Stimulated activated CD4-positive, alpha-beta T cell treated with anti-CD3 and anti-CD28 coated beads, TNF-alpha, amount 100 ng/mL, for 24 hours (primary cell): ENCODE measurements around the gene KRTAP10-9.
A peak's percentile ranks its signal among the peaks of the same experiment; 100 is the strongest.
"Not testable (repeated sequence)": the region's sequence is repeated elsewhere in the genome, so short reads cannot be mapped to it uniquely, and the experiment has no call there.

Experiments
- DNase-seq, 3 experiments: peaks; one replicate each; pipeline ENCODE4 v3.0.0-alpha.2; 2020; ENCODE audit warnings: low read depth in 3 of 3

Gene KRTAP10-9

DNA sequence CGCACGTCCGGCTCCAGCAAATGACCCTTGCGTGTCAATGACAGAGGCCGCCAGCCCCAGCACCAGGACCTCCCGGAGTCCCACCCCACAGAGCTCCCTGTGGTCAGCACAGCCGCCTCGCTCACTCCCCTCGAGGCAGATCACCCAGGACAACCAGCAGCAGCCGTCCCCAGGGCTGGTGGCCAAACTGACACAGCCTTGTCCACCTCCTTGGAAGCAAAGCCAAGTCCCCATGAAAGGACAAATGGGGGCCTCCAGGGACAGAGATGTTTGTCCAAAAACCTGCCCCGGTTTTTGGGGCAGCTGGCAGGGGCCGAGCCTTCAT, 12.4 kb downstream of the KRTAP10-9 start:
- no peak for DNase-seq

DNA sequence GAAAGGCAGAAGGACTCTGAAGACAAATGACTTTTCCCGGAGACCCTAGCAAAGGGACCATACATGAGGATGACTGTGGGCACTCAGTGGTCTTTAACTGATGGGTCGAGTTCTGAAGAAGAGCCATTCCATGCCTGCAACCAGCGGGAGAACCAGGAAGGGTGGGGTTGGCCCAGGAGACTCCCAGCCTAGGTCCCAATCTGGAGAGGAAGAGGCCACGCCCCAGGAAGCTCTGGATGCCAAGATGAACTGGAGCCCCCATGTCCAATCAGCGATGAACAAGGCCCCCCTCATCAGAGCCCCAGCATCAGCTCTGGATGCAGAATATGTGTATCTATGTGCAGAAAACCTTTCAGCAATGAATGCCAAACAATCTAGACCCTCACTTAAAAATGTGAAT, 13.9 kb downstream of the KRTAP10-9 start:
- DNase-seq, result no peak

DNA sequence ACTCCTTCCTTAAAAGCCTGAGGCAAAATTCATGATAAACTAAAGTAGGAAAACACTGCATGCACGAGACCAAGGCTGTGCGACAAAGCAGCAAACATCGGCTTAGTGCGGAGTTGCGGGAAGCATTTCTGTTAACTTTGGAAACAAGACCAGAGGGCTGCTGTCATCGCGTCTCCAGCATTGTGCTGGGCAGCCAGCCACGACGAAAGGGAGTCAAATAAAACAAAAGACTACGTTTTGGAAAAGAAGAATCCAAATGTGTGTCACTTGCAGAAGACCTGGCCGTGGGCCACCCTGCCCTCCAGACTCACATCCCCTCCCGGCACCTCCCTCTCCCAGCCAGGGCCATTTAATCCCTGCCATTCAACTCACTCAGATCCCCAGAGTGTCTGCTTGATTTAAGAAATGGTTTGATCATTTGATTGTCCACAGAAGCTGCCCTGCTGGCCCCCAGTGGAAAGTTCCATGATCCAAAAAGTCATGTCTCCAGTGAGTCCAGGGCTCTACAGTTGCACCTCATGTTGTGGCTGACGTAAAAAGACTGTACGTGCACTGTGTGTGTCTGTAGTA, 16.9 kb downstream of the KRTAP10-9 start:
- DNase-seq, result no peak

DNA sequence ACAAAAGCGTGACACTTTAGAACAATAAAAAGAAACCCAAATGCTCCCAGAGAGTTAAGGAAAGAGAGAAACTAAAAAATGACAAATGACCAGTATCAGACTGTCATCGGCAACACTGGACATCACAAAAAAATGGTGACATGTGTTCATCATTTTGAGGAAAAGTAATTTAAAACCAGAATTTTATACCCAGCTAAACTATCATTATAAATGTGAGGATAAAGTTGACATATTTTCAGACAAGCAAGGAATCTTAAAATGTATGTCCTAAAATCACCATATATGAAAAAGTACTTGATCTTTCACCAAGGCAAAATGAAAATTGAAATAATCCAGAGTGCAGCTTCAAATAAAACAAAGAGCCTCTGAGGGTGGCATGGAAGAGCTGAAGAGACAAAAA, 18.0 kb downstream of the KRTAP10-9 start:
- no peak for DNase-seq

DNA sequence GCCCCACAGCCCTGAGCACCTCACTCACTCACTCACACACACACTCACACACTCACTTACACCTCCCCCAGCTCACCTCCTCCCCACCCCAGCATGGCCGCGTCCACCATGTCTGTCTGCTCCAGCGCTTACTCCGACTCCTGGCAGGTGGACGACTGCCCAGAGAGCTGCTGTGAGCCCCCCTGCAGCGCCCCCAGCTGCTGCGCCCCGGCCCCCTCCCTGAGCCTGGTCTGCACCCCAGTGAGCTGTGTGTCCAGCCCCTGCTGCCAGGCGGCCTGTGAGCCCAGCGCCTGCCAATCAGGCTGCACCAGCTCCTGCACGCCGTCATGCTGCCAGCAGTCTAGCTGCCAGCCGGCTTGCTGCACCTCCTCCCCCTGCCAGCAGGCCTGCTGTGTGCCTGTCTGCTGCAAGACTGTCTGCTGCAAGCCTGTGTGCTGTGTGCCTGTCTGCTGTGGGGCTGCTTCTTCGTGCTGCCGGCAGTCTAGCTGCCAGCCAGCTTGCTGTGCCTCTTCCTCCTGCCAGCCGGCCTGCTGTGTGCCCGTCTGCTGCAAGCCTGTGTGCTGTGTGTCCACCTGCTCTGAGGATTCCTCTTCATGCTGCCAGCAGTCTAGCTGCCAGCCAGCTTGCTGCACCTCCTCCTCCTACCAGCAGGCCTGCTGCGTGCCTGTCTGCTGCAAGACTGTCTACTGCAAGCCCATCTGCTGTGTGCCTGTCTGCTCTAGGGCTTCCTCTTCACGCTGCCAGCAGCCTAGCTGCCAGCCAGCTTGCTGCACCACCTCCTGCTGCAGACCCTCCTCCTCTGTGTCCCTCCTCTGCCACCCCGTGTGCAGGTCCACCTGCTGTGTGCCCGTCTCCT, 19.7 kb downstream of the KRTAP10-9 start, which contains the start of gene KRTAP10-11:
Gene KRTAP10-11, plus strand, starts transcription at position 49 of the 856 bp plus-strand sequence. Its CDS starts 45 bp downstream, at position 94.
- not testable (repeated sequence) for DNase-seq

DNA sequence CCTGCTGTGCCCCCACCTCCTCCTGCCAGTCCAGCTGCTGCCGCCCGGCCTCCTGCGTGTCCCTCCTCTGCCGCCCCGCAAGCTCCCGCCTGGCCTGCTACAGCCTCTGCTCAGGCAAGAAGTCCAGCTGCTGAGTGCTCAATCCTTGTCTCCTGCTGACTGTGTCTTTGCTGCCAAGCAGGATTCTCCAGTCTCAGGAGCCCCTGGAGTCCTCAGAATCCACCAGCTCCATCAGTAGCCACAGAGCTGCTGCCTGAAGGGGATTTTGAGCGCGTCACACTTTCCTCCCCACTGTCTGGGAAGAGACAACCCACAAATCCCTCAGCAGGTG, 20.3 kb downstream of the KRTAP10-9 start:
- DNase-seq, result no peak

DNA sequence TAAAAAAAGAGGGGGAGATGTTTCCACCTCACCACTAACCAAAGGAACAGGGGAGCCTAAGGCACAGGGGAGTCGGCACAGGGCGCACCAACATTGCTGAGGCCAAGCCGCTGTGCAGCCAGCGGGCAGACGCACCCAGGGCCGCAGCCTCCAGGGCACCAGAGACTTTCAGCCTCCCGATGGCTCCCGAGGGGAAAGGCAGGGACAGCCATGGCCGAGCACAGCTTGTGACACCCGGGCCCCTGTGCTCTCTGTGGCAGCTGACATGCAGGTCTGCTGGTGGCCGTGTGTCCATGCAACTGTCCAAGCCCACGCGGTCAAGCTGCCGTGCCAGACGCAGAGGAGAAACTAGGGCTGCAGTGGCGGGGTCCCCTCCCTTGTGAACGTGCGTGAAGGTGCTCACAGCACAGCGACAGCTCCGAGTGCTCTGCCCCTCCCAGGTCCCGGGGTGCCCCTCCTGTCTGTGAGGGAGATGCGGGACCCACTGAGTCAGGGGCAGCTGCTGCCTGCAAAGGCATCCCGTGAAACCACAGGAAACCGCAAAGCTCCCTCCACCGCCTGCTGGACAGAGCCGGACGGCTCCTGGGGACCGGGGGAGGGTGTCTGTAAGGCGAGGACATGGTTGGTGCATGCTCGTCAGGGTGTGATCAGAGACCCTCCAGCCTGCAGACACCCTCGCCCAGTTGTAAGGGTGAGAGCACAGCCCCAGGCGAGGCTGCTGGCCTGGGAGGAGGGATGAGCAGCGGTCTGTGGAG, 21.8 kb downstream of the KRTAP10-9 start:
- DNase-seq, result no peak

DNA sequence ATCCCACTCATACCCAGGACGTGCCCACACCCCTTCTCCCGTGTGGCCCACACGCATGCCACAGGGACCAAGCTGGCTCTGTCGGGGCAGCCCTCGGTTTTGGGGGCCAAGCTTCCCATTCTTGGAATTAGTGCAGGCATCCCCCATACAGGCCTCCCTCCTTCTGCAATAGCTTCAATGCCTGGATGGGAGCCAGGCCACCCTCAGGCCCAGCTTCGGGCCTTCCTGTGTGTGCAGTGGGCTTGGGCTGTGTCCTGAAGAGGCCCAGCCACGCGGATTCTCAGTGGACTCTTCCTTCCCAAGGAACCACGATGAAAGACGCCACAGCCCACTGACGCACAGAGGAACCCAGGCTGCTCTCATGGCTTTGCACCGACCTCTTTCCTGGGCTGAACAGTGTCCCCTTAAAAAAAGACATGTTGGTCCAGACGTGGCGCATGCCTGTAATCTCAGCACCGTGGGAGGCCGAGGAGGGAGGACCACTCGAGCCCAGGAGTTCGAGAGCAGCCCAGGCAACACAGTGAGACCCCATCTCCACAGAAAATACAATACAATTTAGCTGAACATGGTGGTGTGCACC, 22.7 kb downstream of the KRTAP10-9 start:
- no peak for DNase-seq

DNA sequence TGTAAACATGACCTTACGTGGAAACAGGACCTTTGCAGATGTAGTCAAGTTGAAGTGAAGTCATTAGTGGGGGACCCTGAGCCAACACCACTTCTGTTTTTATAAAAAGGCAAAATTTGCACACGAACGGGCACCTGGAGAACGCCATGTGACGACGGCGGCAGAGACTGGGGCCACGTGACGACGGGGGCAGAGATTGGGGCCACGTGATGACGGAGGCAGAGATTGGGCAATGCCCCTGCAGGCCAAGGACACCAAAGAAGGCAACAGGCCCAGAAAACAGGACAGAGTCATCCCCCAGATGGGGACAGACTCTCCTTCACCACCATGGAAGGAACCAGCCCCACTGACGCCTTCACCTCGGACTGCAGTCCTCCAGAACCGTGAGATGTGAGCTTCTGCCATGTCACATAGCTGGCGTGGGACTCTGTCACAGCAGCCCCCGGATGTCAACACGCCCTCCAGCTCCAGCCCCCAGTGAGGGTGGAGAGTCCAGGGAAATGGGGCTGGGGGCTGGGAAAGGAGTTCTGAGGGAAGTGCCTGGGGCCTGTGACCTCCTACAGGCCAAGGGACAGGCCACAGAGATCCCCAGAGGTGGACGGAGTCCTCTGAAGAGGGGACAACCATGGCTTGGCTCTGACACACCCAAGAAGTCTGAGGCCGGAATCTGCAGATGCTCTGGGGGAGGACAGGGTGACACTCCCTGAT, 23.5 kb downstream of the KRTAP10-9 start:
- no peak for DNase-seq

DNA sequence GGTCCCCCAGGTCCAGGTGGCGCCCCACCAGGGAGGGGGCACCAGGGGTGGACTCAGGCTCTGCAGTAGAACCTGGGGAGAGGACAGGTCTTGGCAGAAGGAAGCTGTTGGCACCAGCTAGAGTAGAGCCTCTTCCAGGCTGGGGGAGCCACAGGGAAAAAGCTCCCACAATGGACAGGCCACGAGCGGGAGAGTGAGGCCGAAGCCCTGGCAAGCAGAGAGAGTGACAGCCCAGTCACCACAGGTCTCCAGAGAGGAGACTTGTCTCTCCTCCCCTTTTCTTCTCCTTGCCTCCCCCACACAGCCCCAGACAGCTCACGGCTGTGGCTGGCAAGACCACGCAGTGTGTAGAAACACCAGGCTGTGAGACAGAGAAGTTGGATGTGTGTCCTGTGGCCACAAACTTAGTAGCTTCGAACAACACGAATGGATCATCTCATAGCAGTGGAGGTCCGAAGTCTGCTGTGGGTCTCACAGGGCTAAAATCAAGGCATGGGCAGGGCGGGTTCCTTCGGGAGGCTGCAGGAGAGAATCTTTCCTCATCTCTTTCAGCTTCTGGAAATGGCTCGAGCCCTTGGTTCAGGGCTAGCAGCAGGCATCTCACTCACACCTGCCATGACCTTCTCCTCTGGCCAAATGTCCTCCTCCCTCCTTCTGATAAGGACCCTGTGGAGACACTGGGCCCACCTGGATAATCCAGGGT, 24.2 kb downstream of the KRTAP10-9 start:
- no peak for DNase-seq

DNA sequence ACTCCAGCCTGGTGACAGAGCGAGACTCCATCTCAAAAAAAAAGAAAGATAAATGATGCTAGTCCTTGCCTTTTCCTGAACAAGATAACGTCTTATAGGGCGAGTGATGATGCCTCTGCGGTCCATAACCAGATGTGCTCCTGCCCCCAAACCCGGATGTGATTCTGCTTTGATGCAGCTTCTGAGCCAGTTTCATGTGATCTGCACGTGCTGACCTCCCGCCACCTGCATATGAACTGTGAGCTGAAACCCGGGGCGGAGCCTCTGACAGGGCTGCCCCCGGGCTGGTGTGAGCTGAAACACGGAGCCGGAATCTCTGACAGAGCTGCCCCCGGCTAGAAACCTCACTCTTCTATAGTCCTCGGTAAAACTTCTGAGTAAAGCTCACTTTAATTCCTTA, 26.2 kb downstream of the KRTAP10-9 start:
- DNase-seq, result no peak

DNA sequence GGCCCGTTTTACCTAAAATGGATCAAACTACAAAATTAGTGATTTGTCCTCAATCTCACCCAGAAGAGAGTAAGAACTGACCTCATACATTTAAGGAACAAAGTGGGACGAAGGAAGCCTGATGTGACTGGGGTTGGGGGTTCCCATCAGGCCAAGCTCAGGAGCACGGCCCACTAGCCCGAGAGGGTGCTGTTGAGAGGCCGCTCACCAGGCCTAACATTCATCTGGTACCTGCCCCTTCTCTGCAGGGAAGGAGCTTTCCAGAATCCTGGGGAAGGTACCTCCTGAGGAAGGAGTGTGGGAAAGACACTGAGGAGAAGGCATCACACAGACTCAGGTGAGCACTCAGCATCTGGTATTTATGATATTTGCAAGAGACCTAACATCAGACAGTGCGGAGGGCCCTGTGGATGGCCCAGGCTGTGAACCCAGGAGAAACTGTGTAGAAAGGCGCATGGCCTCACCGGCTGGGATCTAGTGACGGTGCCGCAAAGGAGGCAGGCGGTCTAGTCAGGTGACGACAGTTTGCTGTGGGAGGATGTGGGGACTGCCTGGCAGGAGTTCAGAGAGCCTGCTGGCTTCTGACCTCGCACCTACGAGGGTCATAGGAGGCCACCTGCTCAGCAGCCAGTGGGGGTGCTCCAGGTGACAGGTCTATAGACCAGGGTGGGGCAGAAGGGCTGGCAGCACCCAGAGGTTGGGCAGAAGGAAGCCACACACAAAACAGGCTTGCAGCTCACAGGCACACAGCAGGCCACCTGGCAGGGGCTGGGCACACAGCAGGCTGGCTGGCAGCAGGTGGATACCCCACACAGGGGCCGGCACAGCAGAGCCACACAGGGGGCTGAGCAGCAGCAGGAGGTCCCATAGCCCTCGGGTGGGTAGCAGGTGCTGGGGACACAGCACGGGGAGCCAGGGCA, 27.0 kb downstream of the KRTAP10-9 start:
- peak in 1 of 3 experiments; percentile 8 for DNase-seq

DNA sequence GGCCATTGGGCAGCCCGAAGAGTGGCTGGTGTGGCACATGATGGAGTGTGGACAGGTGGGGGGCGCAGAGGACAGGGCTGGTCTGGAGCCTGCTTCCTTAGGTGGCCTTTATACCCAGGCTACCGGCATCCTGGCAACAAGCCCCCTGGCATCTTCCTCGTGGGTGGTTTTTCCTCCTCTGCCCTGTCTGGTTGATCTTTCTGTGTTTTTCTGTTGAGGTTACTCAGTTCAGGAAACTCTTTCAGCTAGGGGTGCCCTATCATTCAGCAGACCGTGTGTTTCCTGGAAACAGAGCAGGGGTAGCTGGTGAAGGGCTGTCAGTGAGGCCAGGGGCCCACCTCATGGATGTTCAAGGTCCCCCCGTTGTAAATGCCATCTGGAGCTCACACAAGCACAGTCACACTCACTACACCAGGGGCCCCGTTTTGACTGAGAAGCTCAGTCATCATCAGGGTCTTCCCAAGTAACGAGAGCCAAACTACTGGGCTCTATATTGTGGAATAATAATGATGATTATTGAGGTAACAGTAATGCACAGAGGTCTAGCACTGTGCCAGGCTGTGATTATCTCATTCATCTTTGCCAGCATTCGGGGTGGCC, 27.8 kb downstream of the KRTAP10-9 start, which contains the start of gene KRTAP12-4:
Gene KRTAP12-4, minus strand, starts transcription at position 84 of the 600 bp plus-strand sequence. Its CDS starts 45 bp downstream, at position 39.
- no peak for DNase-seq

DNA sequence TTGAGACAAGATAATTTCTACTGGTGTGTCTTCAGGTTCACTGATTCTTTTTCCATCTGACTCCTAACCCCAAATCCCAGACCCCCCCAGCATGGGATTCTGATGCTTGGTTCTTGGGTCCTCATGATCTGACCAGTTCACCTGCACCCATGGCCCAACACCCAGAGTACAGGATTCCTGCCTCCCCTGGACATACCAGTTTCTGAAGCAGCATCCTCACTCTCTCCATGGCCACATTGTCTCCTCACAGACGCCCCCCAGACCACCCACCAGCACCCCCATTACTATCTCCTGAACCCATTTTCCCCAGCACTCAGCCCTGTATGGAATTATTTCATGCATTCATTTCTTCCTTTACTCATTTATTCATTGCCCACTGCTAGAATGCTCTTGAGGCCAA, 30.0 kb downstream of the KRTAP10-9 start:
- no peak for DNase-seq

DNA sequence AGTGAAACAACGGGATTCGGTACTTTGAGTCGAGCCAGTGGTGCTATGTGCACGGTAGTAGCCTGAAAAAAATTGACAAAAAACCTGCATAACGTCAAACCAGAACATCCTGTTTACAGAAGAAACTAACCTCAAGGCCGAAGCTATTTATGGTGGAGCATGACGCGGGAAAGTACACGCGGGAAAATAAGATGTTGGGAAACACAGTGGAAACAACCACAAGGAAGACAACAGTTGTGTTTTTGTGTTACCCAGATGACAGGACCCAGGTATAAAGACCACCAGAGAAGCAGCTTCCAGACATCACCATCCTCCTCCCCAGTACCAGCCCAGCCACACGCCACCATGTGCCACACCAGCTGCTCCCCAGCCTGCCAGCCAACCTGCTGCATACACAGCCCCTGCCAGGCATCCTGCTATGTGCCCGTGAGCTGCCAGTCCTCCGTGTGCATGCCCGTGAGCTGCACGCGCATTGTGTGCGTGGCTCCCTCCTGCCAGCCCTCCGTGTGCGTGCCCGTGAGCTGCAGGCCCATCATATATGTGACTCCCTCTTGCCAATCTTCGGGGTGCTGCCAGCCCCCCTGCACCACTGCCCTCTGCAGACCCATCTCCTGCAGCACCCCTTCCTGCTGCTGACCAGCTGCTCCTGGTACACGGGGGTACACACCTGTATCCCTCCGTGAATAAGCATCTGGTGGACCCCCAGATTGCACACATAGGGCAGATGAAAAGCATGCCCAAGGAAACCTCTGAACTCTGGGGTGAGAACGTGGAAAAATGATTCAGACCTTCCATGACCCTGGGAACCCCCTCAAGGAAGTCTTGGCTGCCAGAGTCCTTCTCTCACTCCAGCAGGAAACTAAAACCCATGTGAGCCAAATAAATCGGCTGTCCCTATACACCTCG, 31.0 kb downstream of the KRTAP10-9 start, which contains the start of gene KRTAP12-3:
Gene KRTAP12-3, plus strand, starts transcription at position 298 of the 906 bp plus-strand sequence. Its CDS starts 48 bp downstream, at position 346.
- peak in 2 of 3 experiments; percentile 4 to 10 for DNase-seq

DNA sequence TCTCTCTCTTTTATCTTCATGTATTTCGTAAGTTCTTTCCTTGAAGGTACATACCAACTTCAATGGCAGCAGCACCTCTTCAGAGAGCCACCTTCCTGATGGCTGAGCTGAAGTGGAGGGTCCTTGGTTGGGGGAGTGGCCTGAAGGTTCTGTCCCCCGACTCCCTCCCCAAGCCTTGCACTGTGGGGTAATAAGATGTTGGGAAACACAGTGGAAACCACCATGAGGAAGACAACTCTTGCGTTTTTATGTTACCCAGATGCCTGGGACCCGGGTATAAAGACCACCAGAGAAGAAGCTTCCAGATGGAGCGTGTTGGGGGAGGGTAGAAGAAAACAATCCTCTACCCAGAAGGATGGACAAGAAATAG, 31.6 kb downstream of the KRTAP10-9 start:
- no peak for DNase-seq

DNA sequence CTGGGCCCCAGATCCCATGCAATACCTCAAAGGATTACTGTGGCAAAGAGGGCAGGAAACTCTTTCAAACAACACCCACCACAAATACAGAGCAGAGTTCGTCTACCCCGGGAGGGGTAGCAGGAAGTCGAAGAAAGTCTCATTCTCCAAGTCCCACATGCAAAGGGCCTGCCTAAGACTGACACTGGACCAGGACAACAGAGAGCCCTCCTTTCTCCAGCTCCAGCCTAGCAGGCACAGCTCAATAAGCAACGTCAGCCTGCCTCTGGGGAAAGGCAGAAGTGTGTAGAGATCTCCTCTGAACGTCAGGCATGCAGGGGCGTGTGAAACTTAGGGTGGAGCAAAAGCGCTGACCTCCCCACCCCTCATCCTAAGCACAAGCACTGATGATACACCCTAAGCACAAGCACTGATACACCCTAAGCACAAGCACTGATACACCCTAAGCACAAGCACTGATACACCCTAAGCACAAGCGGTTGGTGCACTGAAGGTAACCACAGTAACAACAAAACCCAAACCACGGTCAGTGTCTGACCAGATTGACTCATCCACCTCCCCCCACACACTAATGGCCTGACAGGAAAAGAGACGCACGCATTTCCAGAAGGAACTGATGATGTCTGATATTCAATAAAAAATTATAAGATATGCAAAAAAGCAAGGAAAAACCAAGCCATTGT, 32.2 kb downstream of the KRTAP10-9 start:
- no peak for DNase-seq

DNA sequence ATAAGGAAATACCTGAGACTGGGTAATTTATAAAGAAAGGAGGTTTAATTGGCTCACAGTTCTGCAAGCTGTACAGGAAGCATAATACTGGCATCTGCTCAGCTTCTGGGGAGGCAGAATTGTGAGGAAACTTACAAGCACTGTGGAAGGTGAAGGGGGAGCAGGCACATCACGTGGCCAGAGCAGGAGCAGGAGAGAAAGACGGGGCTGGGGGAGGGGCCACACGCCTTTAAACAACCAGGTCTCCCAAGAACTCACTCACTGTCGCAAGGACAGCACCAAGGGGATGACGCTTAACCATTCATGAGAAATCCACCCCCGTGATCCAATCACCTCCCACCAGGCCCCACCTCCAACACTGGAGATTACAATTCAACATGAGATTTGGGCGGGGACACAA, 34.7 kb downstream of the KRTAP10-9 start:
- DNase-seq, result not testable (repeated sequence)
